ENCODE data around the gene RALGPS1. TPM values are rescaled to one million over a fixed set of nuclear protein-coding genes. Genes with fewer than 3 reads are reported as not detected.

RALGPS1 gene
- total and polyA plus RNA-seq, 2 of the 8 experiments (the other 6 are each of a cell fraction or from before 2014, with no cell fraction given): 20.0 to 23.5 TPM

DNA sequence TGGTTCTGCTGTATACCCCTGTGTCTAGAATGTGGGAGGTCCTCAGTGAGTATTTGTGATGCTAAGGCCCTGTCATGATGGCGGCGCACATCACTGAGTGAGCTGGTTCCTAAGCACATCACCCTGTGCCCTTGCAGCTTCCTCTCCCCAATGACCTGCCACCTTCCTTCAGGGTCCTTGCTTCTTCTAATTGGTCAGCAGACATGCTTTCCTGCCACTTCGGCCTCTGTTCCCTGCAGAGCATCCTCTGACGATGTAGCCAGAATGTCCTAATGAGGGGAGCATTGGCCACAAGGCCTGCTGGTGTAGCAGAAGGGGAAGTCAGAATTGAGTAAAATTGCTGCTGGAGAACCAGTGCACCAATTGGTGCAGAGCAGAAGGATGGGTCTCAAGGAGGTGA lies 238.9 kb downstream of the RALGPS1 start (continued):
- TF ChIP-seq SAP30 (IDR thresholded peaks at IDR 0.05; ENCODE audit: insufficient read depth, insufficient replicate concordance, low read length) (no peak), PHF8 (conservative IDR thresholded peaks at IDR 0.05; ENCODE audit: low read depth, low read length) (no peak), BRCA1 (IDR thresholded peaks at IDR 0.05; ENCODE audit: low read depth, low read length) (no peak), RAD21 (IDR thresholded peaks at IDR 0.05 in 1 of 2, conservative IDR thresholded peaks at IDR 0.05 in 1 of 2; ENCODE audit: low read depth in 2 of 2, low read length in 2 of 2) (no peak)

Data from H1 (cell line).